HG03439 (cell line): ENCODE results near the gene DDX42.

Source experiments
- ATAC-seq: cut with Tn5 transposase; IDR thresholded peaks from one replicate; pipeline ENCODE4 v1.9.1; 2021; ENCODE audit warnings: mild to moderate bottlenecking, moderate library complexity; ENCODE audit not compliant: unreplicated experiment

Gene DDX42

DNA sequence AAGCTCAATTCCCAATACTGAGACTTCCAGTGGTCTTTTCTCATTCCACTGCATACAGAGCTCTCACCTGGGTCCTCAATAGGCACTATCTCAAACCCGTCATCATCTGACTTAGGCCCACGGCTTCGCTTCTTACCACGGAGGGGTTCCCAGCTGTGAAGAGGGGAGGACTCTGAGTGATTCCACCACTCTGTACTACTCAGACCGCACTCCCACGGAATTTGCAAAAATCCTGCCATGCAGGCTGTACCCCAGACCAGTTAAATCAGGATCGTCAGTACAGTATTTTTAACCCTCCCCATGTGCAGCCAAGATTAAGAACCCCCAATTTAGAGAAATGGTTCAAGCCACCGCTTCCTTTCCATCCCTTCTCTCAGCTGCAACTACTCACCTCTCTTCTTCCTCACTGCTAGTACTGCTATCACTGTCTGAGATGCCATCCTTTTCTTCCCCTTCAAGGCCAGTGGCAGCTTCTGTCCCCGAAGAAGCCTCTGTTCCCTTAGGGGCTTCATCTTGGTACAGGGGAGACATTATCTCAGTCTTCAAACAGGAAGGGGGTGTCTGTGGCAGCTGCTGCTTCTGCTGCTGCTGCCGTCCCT is 47.1 kb downstream of the DDX42 start:
- no peak for ATAC-seq

GRCh38 chr17:63821804-63822203 is 47.8 kb downstream of the DDX42 start:
- ATAC-seq = no peak

DNA sequence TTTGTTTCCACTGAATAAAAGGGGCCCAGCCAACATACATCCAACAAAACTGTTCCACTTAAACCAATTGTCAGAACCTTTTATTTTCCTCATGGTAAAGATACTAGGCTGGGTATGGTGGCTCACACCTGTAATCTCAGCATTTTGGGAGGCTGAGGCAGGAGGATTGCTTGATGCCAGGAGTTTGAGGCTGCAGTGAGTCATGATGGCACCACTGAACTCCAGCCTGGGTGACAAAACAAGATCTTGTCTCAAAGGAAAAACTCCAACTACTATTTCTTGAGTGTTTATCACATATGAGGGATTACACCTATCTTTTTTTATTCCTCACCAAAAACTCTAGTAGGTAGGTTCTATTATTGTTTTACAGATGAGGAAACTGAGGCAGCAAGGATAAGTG is 48.6 kb downstream of the DDX42 start:
- ATAC-seq = no peak

DNA sequence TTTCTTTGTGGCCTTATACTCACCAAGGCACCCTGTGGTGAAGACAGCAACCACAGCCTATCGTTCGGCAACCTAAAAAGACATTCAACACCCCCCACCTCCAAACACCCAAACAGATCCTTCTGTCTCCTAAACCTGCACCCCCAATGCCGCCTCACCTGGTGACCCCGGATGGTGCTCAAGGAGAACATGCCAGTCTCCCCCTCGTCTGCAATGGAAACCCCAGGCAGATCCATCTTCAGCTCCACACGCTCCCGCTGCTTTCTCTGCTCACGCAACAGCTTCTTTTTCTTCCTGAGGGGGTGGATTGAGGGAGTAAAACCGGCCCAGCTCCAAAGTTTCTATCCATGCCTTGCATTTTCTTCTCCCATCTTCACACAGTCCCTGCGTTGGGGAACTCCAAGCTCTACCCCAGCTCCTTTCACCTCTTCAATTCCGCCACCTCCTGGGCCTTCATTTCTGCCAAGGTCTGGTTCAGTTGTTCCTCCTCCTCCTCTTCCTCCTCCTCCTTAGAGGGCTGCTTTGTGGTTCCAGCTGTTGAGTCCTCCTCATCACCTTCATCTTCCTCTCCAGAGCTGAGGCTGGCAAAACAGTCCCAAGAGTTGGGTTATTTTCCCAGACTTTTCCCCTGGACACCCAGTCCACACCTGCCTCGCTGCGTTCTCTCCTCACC is 49.8 kb downstream of the DDX42 start:
- ATAC-seq = no peak

- no peak for ATAC-seq
Observed at GRCh38 chr17:63824362-63824761, 50.4 kb downstream of the DDX42 start.

- ATAC-seq = peak; percentile 2
Observed at GRCh38 chr17:63826468-63827001, 52.6 kb downstream of the DDX42 start.

DNA sequence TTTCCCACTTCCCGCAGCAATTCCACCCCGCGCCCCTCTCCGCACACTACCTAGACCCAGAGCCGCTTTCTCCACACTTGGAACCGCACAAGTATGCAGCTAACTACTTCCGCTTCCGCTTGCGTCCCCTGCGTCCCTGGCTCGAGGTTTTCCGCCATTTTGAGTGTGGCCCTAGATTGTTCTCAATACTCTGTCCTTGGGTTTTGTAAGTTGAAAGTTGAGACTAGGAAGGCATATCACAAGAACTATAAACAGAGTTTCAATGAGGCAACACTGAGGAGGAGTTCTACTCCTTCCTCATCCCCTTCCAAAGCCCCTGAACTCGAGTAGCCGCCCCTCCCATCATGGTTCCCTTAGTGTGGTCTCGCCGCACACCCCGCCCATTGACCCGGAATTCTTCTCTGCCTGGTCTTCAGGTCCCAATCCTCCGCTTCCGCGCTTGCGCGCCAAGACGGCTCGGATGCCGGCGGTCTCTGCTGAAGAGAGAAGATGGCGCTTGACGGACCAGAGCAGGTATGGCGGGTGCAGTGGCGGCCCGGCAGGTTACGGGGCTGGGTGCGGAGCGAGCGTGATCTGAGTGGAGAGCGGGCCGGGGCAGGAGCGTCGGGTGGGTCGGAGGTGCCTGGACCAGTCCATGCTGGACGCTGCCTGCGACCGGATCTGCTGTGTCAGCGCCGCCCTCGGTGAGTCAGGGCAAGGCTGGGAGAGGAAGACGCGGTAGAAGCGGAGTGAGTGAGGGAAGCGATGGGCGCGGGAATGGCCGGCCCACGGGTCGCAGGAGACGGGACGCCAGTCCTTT is 53.2 kb downstream of the DDX42 start, which contains the start of the genes FTSJ3 and PSMC5:
Gene FTSJ3, minus strand, starts transcription at position 662 of the 799 bp plus-strand sequence. CDS start 761 bp downstream, outside the sequence.
Gene PSMC5, plus strand, starts transcription at position 430 of the 799 bp plus-strand sequence. Its CDS starts 60 bp downstream, at position 490.
- peak; percentile 83 for ATAC-seq

GRCh38 chr17:63827801-63828221 is 53.8 kb downstream of the DDX42 start:
- ATAC-seq = no peak

GRCh38 chr17:63828936-63829335 is 55.0 kb downstream of the DDX42 start:
- no peak for ATAC-seq

- ATAC-seq = no peak
Observed at GRCh38 chr17:63830278-63830677, 56.3 kb downstream of the DDX42 start.

DNA sequence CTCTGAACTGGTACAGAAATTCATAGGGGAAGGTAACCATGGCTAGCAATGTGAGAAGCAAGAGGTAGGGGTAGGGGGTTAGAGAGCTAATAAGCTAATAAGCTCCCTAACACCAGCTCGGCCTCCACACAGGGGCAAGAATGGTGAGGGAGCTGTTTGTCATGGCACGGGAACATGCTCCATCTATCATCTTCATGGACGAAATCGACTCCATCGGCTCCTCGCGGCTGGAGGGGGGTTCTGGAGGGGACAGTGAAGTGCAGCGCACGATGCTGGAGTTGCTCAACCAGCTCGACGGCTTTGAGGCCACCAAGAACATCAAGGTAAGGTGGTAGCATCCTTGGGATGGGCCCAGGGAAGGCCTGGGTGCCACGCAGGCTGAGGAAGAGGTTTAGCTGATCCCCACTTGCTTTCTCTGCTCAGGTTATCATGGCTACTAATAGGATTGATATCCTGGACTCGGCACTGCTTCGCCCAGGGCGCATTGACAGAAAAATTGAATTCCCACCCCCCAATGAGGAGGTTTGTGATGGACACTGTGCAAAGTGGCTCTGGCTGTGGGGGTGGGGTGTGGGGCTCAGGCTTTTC is 57.0 kb downstream of the DDX42 start:
- no peak for ATAC-seq

DNA sequence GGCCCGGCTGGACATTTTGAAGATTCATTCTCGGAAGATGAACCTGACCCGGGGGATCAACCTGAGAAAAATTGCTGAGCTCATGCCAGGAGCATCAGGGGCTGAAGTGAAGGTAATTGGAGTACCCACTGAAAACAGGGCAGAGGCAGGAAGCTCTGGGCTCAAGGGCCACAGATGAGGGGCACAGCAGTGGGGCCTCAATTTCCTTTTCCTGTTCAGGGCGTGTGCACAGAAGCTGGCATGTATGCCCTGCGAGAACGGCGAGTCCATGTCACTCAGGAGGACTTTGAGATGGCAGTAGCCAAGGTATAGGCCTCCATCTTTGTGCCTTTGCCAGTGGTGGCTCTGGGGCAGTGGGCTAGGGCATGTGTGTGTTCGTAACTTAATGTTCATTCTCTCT is 57.5 kb downstream of the DDX42 start:
- no peak for ATAC-seq

DNA sequence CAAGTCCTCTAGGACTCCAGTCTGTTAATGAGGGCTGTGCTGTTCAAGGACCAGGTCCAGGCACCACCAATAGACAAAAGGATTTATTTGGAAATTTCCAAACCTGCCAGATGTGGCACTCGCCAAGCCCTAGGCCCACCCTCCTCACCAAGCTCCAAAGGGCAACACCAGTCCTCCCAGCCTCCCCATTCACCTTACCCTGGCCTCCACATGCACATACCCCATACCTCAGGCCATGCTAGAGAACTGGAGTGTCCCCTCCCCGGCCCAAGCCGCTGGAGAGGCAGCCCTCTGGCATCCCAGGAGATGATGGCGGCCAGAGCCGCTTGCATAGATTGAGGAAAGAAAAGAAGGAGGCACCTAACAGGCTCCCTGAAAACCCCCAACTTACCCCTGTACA is 58.0 kb downstream of the DDX42 start:
- no peak for ATAC-seq

- ATAC-seq = no peak
Observed at GRCh38 chr17:63832455-63832854, 58.5 kb downstream of the DDX42 start.

- no peak for ATAC-seq
Observed at GRCh38 chr17:63833026-63833740, 59.2 kb downstream of the DDX42 start.

DNA sequence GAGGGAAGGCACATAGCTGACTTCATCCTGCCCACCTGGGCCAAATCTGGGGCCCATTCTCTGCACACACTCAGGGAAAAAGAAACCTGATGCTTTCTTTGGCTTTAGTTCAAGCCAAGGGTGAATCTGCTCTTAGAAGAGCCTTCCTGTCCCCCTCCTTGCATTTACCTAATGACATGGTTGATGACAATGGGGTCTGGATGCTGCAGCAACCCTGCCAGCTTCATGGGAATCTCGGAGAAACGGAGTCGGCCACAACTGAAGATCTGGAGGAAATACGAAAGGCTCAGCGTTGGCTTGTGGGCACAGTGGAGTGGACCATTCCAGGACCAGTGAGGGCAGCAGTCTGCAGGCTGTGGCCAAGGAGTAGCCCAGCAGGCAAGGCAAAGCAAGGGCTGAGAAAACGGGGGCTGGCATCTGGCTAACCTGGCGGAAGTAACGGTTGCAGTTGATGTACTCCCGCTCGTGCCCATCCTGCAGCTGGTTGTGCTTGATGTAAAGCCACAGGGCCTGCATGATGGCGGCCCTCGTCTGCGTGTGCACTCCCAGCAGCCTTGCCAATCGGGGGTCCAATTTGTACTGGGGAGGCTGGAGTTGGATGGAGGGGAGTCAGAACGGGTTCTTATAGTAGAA is 59.9 kb downstream of the DDX42 start:
- ATAC-seq = no peak

GRCh38 chr17:63834431-63835166 is 60.6 kb downstream of the DDX42 start:
- ATAC-seq = no peak

DNA sequence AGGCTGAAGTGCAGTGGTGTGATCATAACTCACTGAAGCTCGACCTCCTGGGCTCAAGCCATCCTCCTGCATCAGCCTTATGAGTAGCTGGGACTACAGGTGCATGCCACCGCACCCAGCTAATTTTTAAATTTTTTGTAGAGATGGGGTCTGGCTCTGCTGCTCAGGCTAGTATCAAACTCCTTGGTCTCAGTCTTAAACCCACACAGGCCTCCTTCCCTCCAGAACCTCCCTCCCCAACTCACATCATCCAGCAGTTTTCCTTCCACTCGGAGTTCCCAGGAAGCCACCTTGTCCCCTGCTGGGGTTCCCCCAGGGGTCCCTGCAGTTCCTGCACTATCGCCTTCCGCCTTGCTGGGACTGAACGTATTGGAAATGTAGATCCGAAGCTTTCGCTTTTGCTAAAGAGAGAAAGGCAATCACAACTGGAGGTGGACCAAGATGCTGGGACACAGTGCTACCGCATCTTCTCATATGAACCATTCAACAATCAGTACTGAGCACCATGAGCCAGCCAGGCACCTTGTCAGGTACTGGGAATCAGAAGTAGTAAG is 61.3 kb downstream of the DDX42 start:
- no peak for ATAC-seq

- no peak for ATAC-seq
Observed at GRCh38 chr17:63836811-63837210, 62.8 kb downstream of the DDX42 start.
